LoVo (cell line): ENCODE results near the gene EMX2.

Experiments used
- DNase-seq: peaks from one replicate; pipeline ENCODE4 v3.0.0-alpha.2; 2016; ENCODE audit warnings: low spot score

The EMX2 gene

GRCh38 chr10:117532003-117532385 is 10.6 kb upstream of the EMX2 start:
- no peak for DNase-seq

DNA sequence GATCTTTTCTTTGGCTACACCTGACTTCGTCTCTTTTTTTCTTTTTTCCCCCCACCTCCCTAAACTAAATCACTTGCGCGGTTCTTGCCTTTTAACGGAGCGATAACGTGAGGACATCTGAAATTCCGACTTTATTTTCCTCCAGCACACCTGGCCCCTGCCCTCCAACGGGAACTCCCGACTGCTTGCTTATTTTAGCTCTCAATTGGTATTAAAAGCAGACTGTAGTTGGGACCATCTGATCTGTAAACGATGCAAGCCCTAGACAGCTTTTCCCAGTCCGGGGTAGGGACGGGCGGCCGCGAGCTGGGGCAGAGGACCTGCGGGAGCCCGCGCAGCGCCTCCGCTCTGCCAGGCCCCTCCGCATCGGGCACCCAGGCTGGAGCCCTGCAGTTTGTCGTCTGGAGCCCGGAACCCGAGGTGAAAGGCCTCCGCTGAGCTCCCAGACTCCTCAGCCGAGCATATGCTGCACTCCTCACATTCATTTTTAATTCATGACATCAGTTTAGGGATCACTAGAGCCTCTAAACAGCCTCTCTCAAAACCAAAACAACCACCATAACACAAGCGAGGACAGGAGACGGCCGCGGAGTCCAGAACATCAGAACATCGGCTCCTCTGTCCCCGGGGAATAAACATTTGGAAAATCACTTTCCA is 10.0 kb upstream of the EMX2 start:
- DNase-seq: no peak

DNA sequence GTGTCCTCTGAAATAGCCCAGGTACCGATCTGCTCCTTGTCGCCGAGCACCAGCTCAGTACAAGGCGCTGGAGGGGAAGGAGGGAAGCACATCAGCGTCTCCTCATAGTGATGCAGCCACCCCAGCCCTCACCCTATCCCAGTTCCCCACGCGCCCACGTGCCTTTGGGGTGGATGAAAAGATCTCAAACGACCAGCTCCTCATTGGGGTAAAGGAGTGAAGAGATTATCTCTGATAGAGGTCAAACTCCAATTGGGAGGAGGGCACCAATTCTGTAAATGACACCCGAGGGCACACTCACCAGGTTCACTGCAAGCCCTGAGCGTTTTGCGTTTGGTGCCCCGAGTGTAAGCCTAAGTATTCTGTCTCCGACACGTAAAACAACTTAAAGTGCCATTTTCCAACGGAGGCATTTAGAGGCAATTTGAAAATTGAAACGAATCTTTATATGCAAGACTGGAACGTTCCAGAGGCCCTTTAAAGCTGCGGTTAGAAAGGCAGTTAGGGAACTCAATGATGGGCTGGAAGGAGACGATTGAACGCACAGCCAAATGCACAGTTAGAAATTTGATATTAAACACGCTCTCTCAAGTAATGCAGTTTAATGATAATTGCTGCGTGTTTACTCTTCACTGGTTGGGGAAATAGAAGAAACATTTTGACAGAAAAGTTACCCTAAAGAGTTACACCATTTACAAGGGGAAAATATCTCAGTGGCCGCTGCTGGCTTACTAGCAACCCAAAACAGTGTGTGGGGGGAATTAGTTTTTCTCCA is 8.9 kb upstream of the EMX2 start:
- no peak for DNase-seq

DNA sequence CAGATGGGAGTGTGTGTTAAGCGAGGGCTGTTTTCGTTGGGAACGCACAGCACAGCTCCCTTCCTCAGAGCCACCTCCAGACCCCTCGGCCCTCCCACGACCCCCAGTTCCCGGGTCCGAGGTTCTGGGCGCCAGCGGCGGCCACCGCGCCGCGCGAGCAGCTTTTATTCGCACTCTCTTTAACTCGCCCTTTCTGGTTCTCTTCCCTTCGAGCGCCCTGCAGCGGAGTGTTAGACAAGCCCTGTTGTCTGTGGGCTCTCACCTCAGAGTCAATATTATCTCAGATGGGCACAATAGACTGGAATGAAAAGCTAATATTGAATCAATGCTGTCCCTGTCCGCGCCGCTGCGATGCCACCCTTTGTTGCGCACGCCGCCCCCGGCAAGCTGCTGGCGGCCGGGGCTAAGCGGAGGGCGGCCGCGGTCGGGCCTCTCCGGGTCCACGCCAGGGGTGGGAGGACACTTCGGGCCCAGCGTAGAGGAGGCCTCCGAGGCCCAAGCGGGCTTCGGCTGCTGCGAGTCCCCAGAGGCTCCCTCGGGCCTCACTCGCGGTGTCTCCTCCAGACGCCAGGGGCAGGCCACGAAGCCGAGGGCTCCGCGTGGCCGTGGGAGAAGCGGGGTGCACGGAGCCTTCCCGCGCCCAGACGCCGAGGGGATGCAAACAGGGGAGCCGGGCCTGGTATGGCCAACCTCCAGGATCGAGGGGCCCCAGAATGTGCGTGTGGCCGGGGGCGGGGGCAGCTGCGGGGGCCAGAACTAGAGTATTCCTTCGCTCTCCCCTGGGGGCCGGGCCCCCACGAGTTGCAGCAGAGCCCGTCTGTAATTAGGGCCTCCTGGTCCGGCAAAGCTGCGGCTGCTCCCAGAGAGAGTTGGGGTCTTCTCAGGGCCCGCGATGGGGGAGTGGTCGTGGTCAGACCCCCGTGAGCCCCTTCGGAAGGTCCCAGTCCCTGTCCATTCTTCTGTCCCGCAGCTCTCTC is 7.9 kb upstream of the EMX2 start:
- DNase-seq: no peak

GRCh38 chr10:117535298-117536071 is 7.1 kb upstream of the EMX2 start:
- DNase-seq: no peak

- DNase-seq: no peak
Measured at GRCh38 chr10:117536072-117536865, 6.3 kb upstream of the EMX2 start.

- no peak for DNase-seq
Measured at GRCh38 chr10:117536866-117537435, 5.6 kb upstream of the EMX2 start.

DNA sequence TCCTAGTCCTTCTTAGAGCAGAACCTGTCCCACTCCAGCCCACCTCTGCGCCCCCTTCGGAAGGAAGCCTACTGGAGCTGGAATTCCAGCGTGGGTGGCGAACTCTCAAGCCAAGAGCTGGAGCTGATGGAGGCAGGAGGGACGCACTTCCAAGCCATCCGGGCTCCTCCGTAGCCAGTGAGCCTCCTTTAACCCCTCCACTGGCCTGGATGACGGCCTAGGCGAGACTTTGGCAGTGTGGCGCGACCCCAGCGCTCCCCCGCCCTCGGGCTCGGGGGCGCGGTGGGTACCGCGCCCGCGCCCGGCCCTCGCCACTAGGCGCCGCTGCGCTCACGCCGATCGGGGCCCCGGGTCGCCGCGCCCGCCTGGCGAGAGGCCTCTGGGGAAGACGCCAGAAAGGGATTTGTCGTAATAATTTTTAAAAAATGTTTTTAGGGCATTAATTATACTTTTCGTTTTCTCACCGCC is 5.1 kb upstream of the EMX2 start:
- peak; percentile 29 for DNase-seq

DNA sequence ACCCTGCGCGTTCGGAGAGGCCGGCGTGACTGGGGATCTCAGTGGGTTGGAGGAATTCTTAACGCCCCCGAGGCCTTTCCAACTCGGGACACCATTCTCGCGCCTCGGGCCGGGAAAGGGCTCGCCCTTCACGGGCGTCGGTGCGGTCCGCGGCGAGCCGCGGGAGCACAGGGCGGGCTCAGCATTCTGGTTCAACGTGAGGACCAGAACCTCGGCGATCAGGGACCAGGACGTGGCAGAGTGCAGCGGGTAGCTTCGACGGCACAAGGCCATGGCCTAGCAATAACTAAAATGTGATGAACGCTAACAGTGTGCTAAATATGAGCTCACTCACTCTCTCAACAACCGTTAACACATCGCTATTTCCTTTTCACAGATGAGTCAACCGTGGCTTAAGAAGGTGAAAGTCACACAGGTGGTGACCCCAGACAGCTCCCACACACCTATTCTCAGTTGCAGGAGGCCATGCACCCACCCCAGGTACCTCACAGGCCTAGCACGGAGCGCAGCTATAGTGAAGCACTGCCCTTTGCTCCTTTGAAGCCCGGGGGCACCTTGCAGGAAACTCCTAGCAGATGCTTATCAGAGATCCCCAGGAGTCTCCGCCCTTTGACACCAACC is 4.5 kb upstream of the EMX2 start:
- no peak for DNase-seq

GRCh38 chr10:117539361-117539773 is 3.2 kb upstream of the EMX2 start:
- no peak for DNase-seq

- DNase-seq: no peak
Measured at GRCh38 chr10:117539903-117540639, 2.5 kb upstream of the EMX2 start.

DNA sequence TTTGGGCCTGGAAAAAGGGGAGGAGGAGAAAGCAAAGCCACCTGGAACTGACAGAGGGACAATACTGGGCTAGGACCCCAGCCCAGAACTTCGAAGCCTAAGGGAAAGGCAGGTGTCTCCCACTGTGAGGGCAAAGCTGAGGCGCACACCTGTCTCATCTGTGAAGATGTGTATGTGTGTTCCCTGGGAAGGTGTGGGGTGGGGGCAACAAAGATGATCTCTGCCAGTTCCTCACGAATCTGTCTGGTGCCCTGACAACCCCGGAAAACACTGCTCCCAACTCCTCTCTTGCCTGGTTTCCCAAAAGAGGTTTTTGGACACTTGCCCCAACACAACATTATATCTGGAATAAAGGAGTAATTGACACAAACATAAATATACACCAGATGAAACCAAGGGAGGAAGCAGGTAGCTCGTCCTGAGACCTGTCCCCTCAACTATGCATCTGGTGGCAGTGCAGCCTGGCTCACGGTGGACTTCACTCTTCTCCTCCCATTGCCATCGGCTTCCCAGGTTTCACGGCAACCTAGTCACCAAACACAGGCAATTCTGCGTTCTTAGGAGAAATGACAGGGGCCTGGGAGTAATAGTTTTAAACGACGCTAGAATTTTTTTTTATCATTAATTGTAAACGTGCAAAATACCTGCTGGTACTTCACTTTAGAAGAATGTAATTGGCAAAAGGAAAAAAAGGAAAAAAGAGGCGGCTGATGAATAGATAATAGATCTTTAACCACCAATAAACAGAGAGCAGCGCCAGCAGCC is 1.7 kb upstream of the EMX2 start:
- no peak for DNase-seq

DNA sequence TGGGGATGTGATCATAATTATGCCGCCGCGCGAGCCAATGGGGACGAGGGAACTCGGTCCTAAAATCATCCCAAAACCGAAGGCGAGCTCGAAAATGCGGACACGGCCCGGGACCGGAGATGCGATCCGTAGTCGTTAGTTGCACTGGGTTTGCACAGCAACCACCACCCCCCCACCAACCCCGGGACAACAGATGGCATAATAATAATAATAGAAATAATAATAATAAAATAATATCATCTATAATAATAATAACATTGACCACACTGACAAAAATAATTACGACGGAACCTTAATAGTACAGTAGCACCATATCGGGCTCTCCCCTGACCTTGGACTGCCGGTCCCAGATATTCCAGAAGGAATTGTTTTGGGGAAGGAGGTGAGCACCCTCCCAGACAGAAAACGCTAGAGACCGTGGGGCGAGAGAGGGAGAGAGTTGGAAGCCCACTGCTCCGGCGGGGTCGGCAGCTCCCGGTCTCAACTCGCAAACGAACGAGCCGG is 1.1 kb upstream of the EMX2 start:
- DNase-seq: no peak

DNA sequence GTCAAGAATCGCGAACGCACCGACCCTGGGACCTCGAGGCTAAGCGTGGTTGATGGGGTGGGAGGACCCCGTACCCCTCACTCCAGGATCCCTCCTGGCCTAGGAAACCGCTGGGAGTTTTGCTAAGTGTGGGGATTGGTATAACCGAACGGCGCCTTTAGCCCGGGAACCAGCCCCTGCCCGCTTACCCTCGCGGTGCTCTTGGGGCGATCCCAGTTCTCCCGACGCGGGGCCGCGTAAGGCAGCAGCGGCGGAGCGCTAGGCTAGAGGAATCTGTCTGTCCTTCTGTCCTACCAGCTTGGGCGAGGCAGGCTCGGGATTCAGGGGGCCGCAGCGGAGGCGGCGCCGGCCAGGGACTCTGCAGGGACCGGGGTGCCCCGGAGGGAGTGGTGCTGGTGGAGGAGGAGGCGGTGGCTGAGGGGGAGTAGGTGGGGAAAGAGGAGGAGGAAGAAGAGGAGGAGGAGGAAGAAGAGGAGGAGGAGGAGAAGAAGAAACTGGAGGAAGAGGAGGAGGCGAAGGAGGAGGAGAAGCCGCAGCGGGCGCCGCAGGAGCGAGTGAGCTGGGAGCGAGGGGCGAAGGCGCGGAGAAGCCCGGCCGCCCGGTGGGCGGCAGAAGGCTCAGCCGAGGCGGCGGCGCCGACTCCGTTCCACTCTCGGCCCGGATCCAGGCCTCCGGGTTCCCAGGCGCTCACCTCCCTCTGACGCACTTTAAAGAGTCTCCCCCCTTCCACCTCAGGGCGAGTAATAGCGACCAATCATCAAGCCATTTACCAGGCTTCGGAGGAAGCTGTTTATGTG is 439 bp upstream of the EMX2 start:
- DNase-seq: peak; percentile 39

GRCh38 chr10:117543225-117544003 is 868 bp downstream of the EMX2 start:
- DNase-seq: no peak

DNA sequence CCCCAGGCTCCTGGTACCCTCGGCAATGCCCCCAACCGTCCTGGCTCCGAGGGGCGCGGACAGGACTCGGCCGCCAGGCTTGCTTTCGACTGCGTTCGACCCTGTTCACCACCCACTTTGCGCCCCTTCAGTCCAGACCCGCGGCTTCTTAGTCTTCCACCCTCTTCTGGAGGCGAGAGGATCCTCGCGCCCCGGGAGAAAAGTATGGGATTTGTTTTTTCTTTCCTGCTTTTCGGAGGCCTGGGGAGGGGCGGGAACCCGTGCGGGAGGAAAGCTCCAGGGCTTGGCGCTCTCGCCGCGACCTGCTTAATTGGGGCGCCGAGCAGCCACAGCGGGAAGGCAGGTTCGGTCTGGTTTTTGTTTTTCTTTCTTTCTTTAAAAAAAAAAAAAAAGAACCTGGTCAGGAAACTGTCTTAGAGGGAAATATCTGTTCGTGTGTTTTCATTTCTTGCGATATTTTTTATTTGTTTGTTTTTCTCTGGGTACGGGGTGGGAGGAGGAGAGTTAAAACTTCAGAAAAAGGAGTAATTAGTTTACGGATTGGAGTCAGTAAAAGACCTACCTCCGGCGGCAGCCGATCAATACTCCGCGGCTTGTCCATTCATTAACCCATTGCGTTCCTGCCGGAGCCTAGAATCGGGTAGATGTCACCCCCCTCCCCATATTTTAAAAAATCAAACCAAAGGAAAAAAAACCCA is 1.6 kb downstream of the EMX2 start:
- no peak for DNase-seq
